ENCODE results near the gene GSC2. TPM values are rescaled to one million over a fixed set of nuclear protein-coding genes. Genes with fewer than 3 reads are reported as not detected.

GSC2 gene
- polyA plus RNA-seq, 6 donors from 2014 or later, result not detected

DNA sequence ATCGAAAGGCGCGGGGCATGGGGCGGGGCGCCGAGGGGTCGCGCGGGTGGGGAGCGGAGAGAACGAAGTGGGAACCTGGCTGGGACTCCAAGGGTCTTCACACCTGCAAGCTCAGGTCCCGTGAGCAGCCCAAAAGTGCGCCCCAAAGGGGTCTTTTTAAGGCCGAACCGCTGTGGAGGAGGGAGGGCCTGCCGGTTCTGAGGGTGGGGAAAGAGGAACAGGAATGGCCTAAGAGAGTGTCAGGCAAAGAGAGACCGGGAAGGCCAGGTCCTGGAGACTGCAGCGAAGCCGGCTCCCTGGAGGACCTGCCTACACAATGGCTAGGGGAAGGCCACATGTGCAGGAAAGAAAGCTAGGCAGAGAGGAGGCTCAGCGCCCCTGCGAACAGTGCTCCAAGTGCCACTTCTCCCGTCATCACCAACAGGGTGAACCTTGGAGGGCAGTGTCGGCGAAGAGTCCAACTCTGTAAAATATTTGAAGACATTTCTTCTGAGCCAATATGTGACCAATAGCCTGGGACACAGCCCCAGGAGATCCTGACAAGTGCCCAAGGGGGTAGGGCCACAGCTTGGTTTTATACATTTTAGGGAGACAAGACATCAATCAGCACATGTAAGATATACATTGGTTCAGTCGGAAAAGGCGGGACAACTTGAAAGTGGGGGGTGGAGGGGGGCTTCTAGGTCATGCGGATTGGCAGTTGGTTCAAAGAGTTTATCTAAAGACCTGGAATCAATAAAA, 27.2 kb downstream of the GSC2 start:
- peak; percentile 1 for ATAC-seq (ENCODE audit: low read depth in 2 of 2)

DNA sequence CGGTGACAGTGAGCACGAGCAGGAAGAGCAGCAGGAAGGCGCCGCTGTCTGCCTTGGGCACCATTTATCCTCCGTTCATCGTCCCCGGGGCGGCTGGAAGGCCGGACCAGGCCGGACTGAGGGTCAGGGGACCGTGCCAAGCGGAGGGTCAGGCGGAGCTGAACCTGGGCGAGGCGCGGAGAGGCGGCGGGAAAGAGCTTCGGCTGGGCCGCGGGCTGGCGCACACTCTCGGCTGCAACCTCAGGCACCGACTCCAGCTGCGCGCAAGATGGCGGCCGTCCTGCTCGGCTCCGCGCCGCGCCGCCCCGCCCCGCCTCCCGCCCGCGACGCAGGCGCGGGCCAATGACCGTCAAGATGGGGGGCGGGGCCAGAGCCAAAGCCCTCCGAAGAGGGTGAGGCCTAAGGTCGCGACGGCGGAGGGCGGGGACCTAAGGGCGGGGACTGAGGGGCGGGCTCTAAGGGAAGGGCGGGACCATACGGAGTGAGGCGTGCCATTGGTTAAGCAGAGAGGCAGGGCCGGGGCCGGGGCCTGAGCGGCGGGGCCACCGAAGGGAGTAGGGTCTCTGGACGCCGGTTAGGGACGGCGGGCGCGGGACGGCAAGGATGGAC, 27.8 kb downstream of the GSC2 start, which contains the start of gene DGCR2:
Gene DGCR2, minus strand, starts transcription at position 270 of the 609 bp plus-strand sequence. Its CDS starts 206 bp downstream, at position 64.
- peaks cover 0 to 6% (median 0%) of the 10 kb centered on the region in 3 donors for H3K27me3 Mint-ChIP-seq
- no peaks in the 10 kb centered on the region for H3K36me3 Mint-ChIP-seq
- DNase-seq (peak; percentile 94), ATAC-seq (ENCODE audit: low read depth in 2 of 2) (peak; percentile 90 to 93)
- peak within 1 kb of the TSS; percentile 81 to 92 (median 87) for H3K27ac Mint-ChIP-seq
- H3K9me3 Mint-ChIP-seq, result peaks cover 0 to 1% (median 0%) of the 10 kb centered on the region in 7 donors
- H3K4me1 Mint-ChIP-seq, result peaks cover 37 to 57% (median 49%) of the 10 kb centered on the region in 3 donors
- H3K4me3 Mint-ChIP-seq, result peak within 1 kb of the TSS; percentile 83 to 96 (median 92)

More for the DNA sequence above, 27.2 kb downstream of the GSC2 start:
- H3K4me3 Mint-ChIP-seq, result peak overlapping the region; percentile 83 to 94 (median 90)
- no peak for DNase-seq
- H3K27me3 Mint-ChIP-seq, result peaks cover 0 to 6% (median 0%) of the 10 kb centered on the region in 3 donors
- peaks cover 0 to 1% (median 0%) of the 10 kb centered on the region in 7 donors for H3K9me3 Mint-ChIP-seq
- no peaks in the 10 kb centered on the region for H3K36me3 Mint-ChIP-seq
- H3K27ac Mint-ChIP-seq, result peak overlapping the region; percentile 71 to 92 (median 86)
- peaks cover 35 to 51% (median 44%) of the 10 kb centered on the region in 3 donors for H3K4me1 Mint-ChIP-seq

DNA sequence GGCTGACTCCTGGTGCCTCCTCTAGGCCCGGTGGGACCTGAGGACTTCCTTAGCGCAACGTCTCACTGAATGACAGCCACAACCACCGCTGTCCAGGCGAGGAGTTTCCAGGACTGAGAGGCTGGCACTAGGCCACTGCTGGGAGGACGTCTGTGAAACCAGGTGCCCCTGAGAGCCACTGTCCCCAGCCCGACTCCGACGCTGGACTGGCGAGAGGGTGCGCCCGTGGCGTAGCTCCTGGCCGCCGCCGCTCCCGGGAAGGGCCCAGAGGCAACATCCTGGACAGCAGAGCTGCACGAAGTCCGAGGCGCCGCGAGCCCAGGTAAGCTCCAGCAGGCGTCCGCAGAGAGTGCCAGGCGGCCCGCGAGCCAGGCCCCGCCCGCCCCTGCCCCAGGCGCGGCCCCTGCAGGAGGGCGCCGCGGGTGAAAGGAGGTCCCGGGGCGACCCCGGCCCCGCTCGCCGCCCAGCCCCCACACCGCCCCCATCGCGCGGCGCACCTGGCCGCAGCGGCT, 28.4 kb downstream of the GSC2 start:
- H3K27ac Mint-ChIP-seq, result peak overlapping the region in 4 of 6 donors; percentile 53 to 92 (median 86)
- ATAC-seq (ENCODE audit: low read depth in 2 of 2), result peak; percentile 13 to 16
- peak; percentile 27 for DNase-seq
- peaks cover 42 to 63% (median 55%) of the 10 kb centered on the region in 3 donors for H3K4me1 Mint-ChIP-seq
- H3K36me3 Mint-ChIP-seq, result no peaks in the 10 kb centered on the region
- peaks cover 0 to 1% (median 0%) of the 10 kb centered on the region in 7 donors for H3K9me3 Mint-ChIP-seq
- peaks cover 0 to 6% (median 0%) of the 10 kb centered on the region in 3 donors for H3K27me3 Mint-ChIP-seq
- peak overlapping the region; percentile 83 to 96 (median 92) for H3K4me3 Mint-ChIP-seq

DNA sequence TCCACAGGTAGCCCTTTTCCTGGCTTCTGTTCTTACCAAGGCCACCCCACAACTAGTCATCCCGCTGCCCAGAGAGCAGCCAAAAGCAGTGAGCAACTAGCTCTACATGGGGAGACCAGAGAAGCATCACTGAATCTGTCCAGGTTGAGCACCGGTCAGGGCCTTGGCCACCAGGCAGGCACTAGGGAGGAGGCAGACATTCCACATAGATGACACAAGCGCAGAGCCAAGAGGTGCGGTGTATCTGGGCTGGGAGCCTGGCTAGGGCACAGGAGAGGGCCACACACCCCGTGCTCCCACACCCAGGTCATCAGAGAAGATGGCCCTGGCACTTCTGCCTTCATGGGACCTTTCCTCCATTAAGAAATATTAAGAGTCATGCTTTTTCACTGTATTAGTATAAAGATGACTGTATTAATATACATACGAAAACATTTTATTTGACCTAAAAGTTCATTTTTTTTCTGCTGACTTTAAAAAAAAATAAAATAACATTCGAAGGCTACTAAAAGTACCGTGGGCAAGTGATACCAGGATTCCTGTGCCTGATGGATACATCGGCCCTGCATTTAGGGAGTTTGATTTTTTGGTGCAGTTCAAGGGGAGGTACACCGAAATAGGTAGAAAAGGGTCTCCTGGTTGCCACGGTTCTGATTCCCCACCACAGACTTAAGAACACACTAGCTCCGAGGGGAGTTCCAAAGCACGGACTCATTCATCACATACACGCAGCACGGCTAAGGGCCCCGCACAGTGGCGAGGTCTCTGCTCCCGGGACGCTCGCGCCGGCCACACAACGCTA, 29.1 kb downstream of the GSC2 start:
- H3K4me1 Mint-ChIP-seq, result peaks cover 49 to 70% (median 61%) of the 10 kb centered on the region in 3 donors
- DNase-seq (no peak), ATAC-seq (ENCODE audit: low read depth in 2 of 2) (no peak)
- H3K36me3 Mint-ChIP-seq, result no peaks in the 10 kb centered on the region
- peak overlapping the region; percentile 83 to 96 (median 92) for H3K4me3 Mint-ChIP-seq
- H3K27ac Mint-ChIP-seq, result peak overlapping the region in 5 of 6 donors; percentile 53 to 92 (median 81)
- peaks cover 0 to 6% (median 0%) of the 10 kb centered on the region in 3 donors for H3K27me3 Mint-ChIP-seq
- H3K9me3 Mint-ChIP-seq, result peaks cover 0 to 1% (median 0%) of the 10 kb centered on the region in 7 donors

DNA sequence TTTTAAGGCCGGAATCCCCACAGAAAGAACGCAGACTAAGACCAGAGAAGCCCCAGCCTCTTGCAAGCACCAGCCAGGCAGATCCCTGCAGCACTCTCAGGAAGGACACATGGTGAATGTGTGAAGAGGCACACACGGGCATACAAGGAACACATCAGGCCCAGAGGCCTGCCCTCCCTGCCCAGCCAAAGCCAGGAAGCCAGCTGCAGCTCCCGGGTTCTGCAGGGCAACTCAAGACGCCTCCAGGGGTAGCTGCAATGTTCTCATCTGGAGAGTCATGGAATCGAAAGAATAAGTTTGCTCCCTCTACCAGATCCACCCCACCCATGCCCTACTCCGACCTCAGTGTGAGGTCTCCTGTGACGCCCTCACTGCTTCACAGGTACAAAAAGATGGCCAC, 30.1 kb downstream of the GSC2 start:
- peak overlapping the region in 4 of 6 donors; percentile 16 to 88 (median 68) for H3K27ac Mint-ChIP-seq
- H3K9me3 Mint-ChIP-seq, result peaks cover 0 to 1% (median 0%) of the 10 kb centered on the region in 7 donors

DNA sequence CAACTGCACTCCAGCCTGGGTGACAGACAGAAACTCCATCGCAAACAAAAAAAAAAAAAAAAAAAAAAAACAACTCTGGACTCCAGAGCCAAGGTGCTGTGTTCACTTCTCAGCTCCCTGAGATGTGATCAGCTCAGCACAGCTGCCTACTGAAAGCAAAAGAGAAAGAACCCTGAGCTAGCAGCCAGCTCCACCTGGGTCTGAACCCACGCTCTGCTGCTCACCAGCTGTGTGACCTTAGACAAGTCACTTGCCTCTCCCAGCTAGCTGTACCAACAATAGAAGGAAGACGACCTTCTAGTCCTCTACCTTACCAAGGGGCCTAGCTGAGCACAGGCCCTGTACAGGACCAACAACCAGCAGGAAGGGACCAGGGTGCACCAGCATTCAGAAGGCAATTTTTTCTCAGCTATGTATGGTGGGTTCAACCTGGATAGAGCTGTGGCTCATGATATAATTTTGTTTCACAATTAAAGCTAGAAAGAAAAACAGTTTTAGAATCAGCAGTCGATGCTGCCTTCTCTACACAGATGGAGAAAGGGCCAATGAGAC, 31.7 kb downstream of the GSC2 start:
- Mint-ChIP-seq H3K9me3 (peaks cover 0 to 1% (median 0%) of the 10 kb centered on the region in 7 donors), H3K27ac (peak overlapping the region in 4 of 6 donors; percentile 12 to 70 (median 56))

More for the DNA sequence above, 30.1 kb downstream of the GSC2 start:
- Mint-ChIP-seq H3K36me3 (no peaks in the 10 kb centered on the region), H3K4me3 (peak overlapping the region; percentile 22 to 94 (median 83)), H3K4me1 (peaks cover 58 to 80% (median 71%) of the 10 kb centered on the region in 3 donors), H3K27me3 (peaks cover 0 to 6% (median 0%) of the 10 kb centered on the region in 3 donors)
- no peak for ATAC-seq (ENCODE audit: low read depth in 2 of 2)
- DNase-seq, result no peak

DNA sequence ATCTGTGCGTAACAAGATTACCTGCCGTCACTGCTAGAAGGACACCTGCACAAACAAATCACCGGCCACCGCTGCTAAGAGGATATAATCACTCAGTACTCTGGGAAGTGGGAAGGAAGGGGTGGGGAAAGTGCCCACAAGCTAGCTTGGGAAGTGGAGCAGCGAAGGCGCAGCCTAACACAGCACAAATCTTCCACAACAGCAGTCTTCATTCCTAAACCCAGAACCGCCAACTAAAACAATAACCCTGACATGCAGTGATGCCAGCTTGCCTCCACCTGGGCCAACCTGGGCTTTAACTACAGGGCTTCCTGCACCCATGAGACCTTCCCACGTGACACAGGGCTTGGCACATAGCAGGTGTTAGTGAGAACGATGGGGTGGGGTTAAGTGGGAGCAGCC, 33.0 kb downstream of the GSC2 start:
- peaks cover 60 to 72% (median 72%) of the 10 kb centered on the region in 3 donors for H3K4me1 Mint-ChIP-seq
- H3K27me3 Mint-ChIP-seq, result no peaks in the 10 kb centered on the region
- ATAC-seq (ENCODE audit: low read depth in 2 of 2), result no peak
- H3K36me3 Mint-ChIP-seq, result no peaks in the 10 kb centered on the region
- DNase-seq, result no peak
- H3K9me3 Mint-ChIP-seq, result no peaks in the 10 kb centered on the region
- H3K27ac Mint-ChIP-seq, result peak overlapping the region in 1 of 6 donors; percentile 29
- peak overlapping the region in 3 of 8 donors; percentile 35 to 59 (median 46) for H3K4me3 Mint-ChIP-seq

More for the DNA sequence above, 31.7 kb downstream of the GSC2 start:
- no peaks in the 10 kb centered on the region for H3K36me3 Mint-ChIP-seq
- ATAC-seq (ENCODE audit: low read depth in 2 of 2) (peak; percentile 7 to 8), DNase-seq (peak; percentile 31)
- peak overlapping the region in 6 of 8 donors; percentile 15 to 93 (median 44) for H3K4me3 Mint-ChIP-seq
- H3K4me1 Mint-ChIP-seq, result peaks cover 63 to 81% (median 79%) of the 10 kb centered on the region in 3 donors
- H3K27me3 Mint-ChIP-seq, result no peaks in the 10 kb centered on the region

DNA sequence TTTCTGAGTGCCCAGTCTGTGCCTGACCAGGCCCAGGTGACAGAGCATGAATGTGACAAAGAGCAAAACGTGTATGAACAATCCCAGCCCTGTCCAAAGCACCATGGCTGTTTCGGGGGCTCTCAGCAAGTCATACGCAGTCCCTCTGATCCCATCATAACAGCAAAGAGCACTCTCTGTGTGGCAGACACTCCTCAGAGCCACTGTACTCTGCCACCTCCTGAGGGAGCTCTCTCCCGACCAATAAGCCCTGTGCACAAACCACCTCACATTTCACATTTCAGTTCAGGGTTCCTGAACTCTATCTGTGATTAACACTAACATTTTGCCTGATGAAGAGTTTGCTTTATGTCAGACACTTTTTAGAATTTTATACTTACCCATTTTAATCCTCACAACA, 34.5 kb downstream of the GSC2 start:
- no peaks in the 10 kb centered on the region for H3K27me3 Mint-ChIP-seq
- no peaks in the 10 kb centered on the region for H3K9me3 Mint-ChIP-seq
- ATAC-seq (ENCODE audit: low read depth in 2 of 2) (no peak), DNase-seq (no peak)
- peaks cover 60 to 71% (median 71%) of the 10 kb centered on the region in 3 donors for H3K4me1 Mint-ChIP-seq
- H3K36me3 Mint-ChIP-seq, result no peaks in the 10 kb centered on the region
- H3K4me3 Mint-ChIP-seq, result peak overlapping the region in 1 of 8 donors; percentile 12
- peak overlapping the region in 5 of 6 donors; percentile 8 to 86 (median 60) for H3K27ac Mint-ChIP-seq

DNA sequence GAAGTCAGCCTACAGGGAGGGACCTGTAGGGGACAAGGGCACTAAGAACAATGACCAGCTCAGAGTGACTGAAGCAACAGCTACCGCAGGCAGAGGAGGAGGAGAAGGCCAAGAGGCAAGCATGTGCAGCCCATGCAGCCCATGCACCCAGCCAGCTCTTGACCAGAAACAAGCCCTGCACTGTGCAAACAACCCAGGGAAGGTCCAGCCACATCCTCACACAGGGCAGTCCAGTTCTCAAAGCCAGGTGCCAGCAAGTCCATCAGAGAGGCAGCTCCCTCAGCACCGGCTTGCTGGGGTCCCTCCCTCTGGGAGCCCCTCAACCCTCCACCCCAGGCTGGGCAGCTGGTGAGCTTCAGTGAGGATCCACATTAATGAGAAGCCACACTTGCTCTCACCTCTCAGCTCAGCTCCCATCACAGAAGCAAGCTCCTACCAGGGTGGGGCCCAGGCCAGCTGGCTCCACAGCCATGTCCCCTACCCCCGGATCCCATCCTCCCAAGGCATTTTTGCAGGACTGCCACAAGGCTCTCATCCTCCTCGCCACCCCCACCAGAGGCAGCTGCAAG, 35.0 kb downstream of the GSC2 start:
- Mint-ChIP-seq H3K27ac (peak overlapping the region in 4 of 6 donors; percentile 53 to 86 (median 58)), H3K9me3 (no peaks in the 10 kb centered on the region), H3K4me1 (peaks cover 58 to 69% (median 68%) of the 10 kb centered on the region in 3 donors), H3K27me3 (no peaks in the 10 kb centered on the region), H3K36me3 (no peaks in the 10 kb centered on the region), H3K4me3 (peak overlapping the region in 3 of 8 donors; percentile 4 to 57 (median 12))
- ATAC-seq (ENCODE audit: low read depth in 2 of 2) (no peak), DNase-seq (no peak)

DNA sequence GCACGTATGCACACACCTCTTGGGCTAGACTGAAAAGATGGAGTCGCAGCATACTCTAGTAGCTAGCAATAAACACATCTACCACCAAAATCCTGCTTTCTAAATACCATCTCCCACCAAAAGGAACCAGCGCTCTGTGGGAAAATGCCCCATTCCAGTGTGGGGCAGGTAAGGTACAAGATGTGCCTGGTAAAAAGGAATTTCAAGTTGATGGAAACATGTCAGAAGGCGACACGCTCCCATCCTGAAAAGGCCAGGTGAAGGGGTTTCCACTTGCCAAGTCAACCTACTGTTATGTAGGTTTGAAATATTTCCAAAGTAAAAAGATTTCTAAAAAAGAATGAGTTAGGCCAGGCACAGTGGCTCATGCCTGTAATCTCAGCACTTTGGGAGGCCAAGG, 36.7 kb downstream of the GSC2 start:
- Mint-ChIP-seq H3K4me3 (no peak overlapping the region), H3K27ac (no peak overlapping the region), H3K36me3 (no peaks in the 10 kb centered on the region)

DNA sequence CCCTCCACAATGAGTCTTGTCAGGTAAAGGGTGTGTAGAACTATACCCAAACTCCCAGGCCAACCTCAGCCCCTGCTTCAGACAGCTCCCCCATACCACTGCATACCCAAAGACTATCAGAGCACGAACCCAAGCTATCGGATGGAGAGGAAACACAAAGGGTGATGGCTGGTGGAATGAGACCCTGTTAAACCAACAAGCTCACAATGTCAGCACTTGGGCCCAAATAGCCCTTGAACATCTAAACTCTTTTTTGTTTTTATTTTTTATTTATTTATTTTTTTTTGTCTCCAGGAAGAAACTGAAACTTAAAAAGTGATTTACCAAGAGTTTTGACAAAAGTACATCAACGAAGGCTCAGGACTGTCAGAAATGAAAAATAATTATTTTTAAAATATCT, 38.5 kb downstream of the GSC2 start:
- peaks cover 57 to 68% (median 66%) of the 10 kb centered on the region in 3 donors for H3K4me1 Mint-ChIP-seq
- no peaks in the 10 kb centered on the region for H3K36me3 Mint-ChIP-seq
- DNase-seq (no peak), ATAC-seq (ENCODE audit: low read depth in 2 of 2) (no peak)
- peak overlapping the region in 4 of 6 donors; percentile 28 to 91 (median 57) for H3K27ac Mint-ChIP-seq
- H3K27me3 Mint-ChIP-seq, result no peaks in the 10 kb centered on the region
- peak overlapping the region in 2 of 8 donors; percentile 66 for H3K4me3 Mint-ChIP-seq
- H3K9me3 Mint-ChIP-seq, result no peaks in the 10 kb centered on the region

More for the DNA sequence above, 36.7 kb downstream of the GSC2 start:
- no peaks in the 10 kb centered on the region for H3K27me3 Mint-ChIP-seq
- peaks cover 55 to 68% (median 68%) of the 10 kb centered on the region in 3 donors for H3K4me1 Mint-ChIP-seq
- no peak for ATAC-seq (ENCODE audit: low read depth in 2 of 2)
- H3K9me3 Mint-ChIP-seq, result no peaks in the 10 kb centered on the region
- no peak for DNase-seq

DNA sequence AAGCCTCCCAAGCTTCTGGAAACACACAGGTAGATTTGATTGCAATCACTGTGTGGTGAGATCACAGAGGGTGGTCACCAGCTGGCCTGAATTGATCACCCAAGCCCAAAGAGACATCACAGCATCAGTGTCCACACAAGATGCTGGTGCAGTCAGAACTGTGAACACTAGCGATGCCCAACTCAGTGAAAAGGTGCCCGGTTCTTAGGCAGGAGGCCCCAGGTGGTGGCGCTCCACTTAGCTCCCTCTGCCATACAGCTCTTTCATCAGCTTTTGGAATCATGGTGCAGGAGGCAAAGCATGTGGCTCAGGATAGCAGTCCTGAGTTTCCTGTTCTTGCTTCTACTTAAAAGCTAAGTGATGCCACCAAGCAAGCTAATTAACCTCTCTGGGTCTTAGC, 39.0 kb downstream of the GSC2 start:
- ATAC-seq (ENCODE audit: low read depth in 2 of 2), result no peak
- DNase-seq, result no peak
- Mint-ChIP-seq H3K9me3 (no peaks in the 10 kb centered on the region), H3K4me1 (peaks cover 56 to 68% (median 66%) of the 10 kb centered on the region in 3 donors), H3K27me3 (no peaks in the 10 kb centered on the region), H3K27ac (peak overlapping the region in 4 of 6 donors; percentile 28 to 92 (median 69)), H3K36me3 (no peaks in the 10 kb centered on the region), H3K4me3 (peak overlapping the region in 1 of 8 donors; percentile 66)
